H9 (cell line): ENCODE data around the gene ALDH1B1. TPM values are rescaled to one million over a fixed set of nuclear protein-coding genes. Genes with fewer than 3 reads are reported as not detected.

Experiments
- DNase-seq: peaks from one replicate; pipeline ENCODE4 v3.0.0-alpha.2; 2017
- H2AFZ ChIP-seq: one replicate; pipeline ENCODE4 v1.6.1; 2013; ENCODE audit warnings: mild to moderate bottlenecking, low read length, control low read depth, moderate library complexity
- H2AK5ac ChIP-seq: 2 replicates; pipeline ENCODE4 v1.6.1; 2013; ENCODE audit warnings: low read length, control low read depth, mixed read lengths; ENCODE audit not compliant: insufficient read length
- H2BK120ac ChIP-seq: one replicate; pipeline ENCODE4 v1.6.1; 2013; ENCODE audit warnings: low read depth, mild to moderate bottlenecking, low read length, control low read depth, inconsistent platforms; ENCODE audit not compliant: poor library complexity, severe bottlenecking
- H2BK12ac ChIP-seq: 2 replicates; pipeline ENCODE4 v1.6.1; 2013; ENCODE audit warnings: low read length, control low read depth, mixed read lengths, low read depth; ENCODE audit not compliant: insufficient read length
- H2BK15ac ChIP-seq: 2 replicates; pipeline ENCODE4 v1.6.1; 2013; ENCODE audit warnings: low read depth, low read length, control low read depth
- H2BK20ac ChIP-seq: one replicate; pipeline ENCODE4 v1.6.1; 2013; ENCODE audit warnings: low read depth, mild to moderate bottlenecking, low read length, control low read depth, inconsistent platforms; ENCODE audit not compliant: poor library complexity, severe bottlenecking
- H2BK5ac ChIP-seq: 2 replicates; pipeline ENCODE4 v1.6.1; 2013; ENCODE audit warnings: low read length, control low read depth, mixed read lengths; ENCODE audit not compliant: insufficient read length
- H3K14ac ChIP-seq: 2 replicates; pipeline ENCODE4 v1.6.1; 2013; ENCODE audit warnings: low read length, control low read depth; ENCODE audit not compliant: insufficient read depth
- H3K18ac ChIP-seq: 2 replicates; pipeline ENCODE4 v1.6.1; 2013; ENCODE audit warnings: low read depth, mild to moderate bottlenecking, mixed read lengths, low read length, control low read depth; ENCODE audit not compliant: insufficient read length
- H3K23ac ChIP-seq: 2 replicates; pipeline ENCODE4 v1.6.1; 2013; ENCODE audit warnings: low read length, control low read depth, mixed read lengths, low read depth; ENCODE audit not compliant: insufficient read length
- H3K23me2 ChIP-seq: 2 replicates; pipeline ENCODE4 v1.6.1; 2013; ENCODE audit warnings: low read depth, mild to moderate bottlenecking, mixed read lengths, low read length, control low read depth; ENCODE audit not compliant: insufficient read length, poor library complexity, severe bottlenecking
- H3K27ac ChIP-seq: 2 replicates; pipeline ENCODE4 v1.5.1; 2013; ENCODE audit warnings: low read length, control low read depth, mixed read lengths, low read depth; ENCODE audit not compliant: insufficient read length
- H3K27me3 ChIP-seq: 2 replicates; pipeline ENCODE4 v1.6.1; 2013; ENCODE audit warnings: low read length, control low read depth, inconsistent platforms; ENCODE audit not compliant: insufficient read depth
- H3K4ac ChIP-seq: 2 replicates; pipeline ENCODE4 v1.6.1; 2013; ENCODE audit warnings: low read depth, mild to moderate bottlenecking, control low read depth, inconsistent platforms, low read length, moderate library complexity
- H3K4me1 ChIP-seq: 2 replicates; pipeline ENCODE4 v1.6.1; 2013; ENCODE audit warnings: low read length, control low read depth, inconsistent platforms; ENCODE audit not compliant: insufficient read depth
- H3K4me2 ChIP-seq: 2 replicates; pipeline ENCODE4 v1.6.1; 2013; ENCODE audit warnings: low read length, control low read depth, mixed read lengths; ENCODE audit not compliant: insufficient read length, insufficient read depth
- H3K56ac ChIP-seq: 2 replicates; pipeline ENCODE4 v1.6.1; 2013; ENCODE audit warnings: low read depth, mild to moderate bottlenecking, mixed read lengths, low read length, control low read depth; ENCODE audit not compliant: insufficient read length
- H3K79me1 ChIP-seq: 2 replicates; pipeline ENCODE4 v1.6.1; 2013; ENCODE audit warnings: low read depth, mild to moderate bottlenecking, moderate library complexity, low read length, control low read depth, inconsistent platforms; ENCODE audit not compliant: insufficient read depth, poor library complexity, severe bottlenecking
- H3K79me2 ChIP-seq: 2 replicates; pipeline ENCODE4 v1.6.1; 2013; ENCODE audit warnings: low read length, control low read depth, inconsistent platforms; ENCODE audit not compliant: insufficient read depth
- H3K9ac ChIP-seq: 2 replicates; pipeline ENCODE4 v1.6.1; 2013; ENCODE audit warnings: low read length, control low read depth, mixed read lengths; ENCODE audit not compliant: insufficient read length; ENCODE audit errors: extremely low read depth
- H3K9me3 ChIP-seq: one replicate; pipeline ENCODE4 v1.6.1; 2013; ENCODE audit warnings: low read depth, low read length, inconsistent platforms; ENCODE audit not compliant: control insufficient read depth
- H3T11ph ChIP-seq: one replicate; pipeline ENCODE4 v1.6.1; 2013; ENCODE audit warnings: mild to moderate bottlenecking, low read length, control low read depth, inconsistent platforms
- H4K20me1 ChIP-seq: one replicate; pipeline ENCODE4 v1.6.1; 2013; ENCODE audit not compliant: control insufficient read depth, insufficient read length, insufficient read depth
- H4K5ac ChIP-seq: 2 replicates; pipeline ENCODE4 v1.6.1; 2013; ENCODE audit warnings: low read depth, mild to moderate bottlenecking, mixed read lengths, low read length, control low read depth; ENCODE audit not compliant: insufficient read length
- H4K8ac ChIP-seq: replicated peaks from 2 replicates; pipeline ENCODE4 v1.6.1; 2013; ENCODE audit warnings: low read length, control low read depth, mixed read lengths, low read depth; ENCODE audit not compliant: insufficient read length
- H4K91ac ChIP-seq: 2 replicates; pipeline ENCODE4 v1.6.1; 2013; ENCODE audit warnings: low read depth, mild to moderate bottlenecking, moderate library complexity, mixed read lengths, low read length, control low read depth; ENCODE audit not compliant: insufficient read length
- H3K27ac Mint-ChIP-seq, 3 experiments: 2 replicates in 2 of 3; 3 replicates in 1 of 3; pipeline ENCODE4 v1.8.0; 2020 to 2021; ENCODE audit warnings: mixed read lengths in 3 of 3, mild to moderate bottlenecking in 1 of 3, moderate library complexity in 1 of 3
- H3K27me3 Mint-ChIP-seq: 2 replicates; pipeline ENCODE4 v1.8.0; 2021; ENCODE audit warnings: low read depth, mild to moderate bottlenecking, moderate library complexity, mixed read lengths
- H3K36me3 Mint-ChIP-seq, 3 experiments: 2 replicates in 2 of 3; 3 replicates in 1 of 3; pipeline ENCODE4 v1.8.0; 2020 to 2021; ENCODE audit warnings: low read depth in 3 of 3, mixed read lengths in 3 of 3; ENCODE audit not compliant: insufficient read depth in 1 of 3
- H3K4me1 Mint-ChIP-seq, 2 experiments: 2 replicates each; pipeline ENCODE4 v1.8.0; 2020; ENCODE audit warnings: mixed read lengths in 2 of 2
- H3K4me3 Mint-ChIP-seq, 2 experiments: 2 replicates in 1 of 2; 3 replicates in 1 of 2; pipeline ENCODE4 v1.8.0; 2020 to 2021; ENCODE audit warnings: mild to moderate bottlenecking in 2 of 2, mixed read lengths in 2 of 2, moderate library complexity in 1 of 2
- H3K9me3 Mint-ChIP-seq, 2 experiments: 2 replicates in 1 of 2; 3 replicates in 1 of 2; pipeline ENCODE4 v1.8.0; 2020; ENCODE audit warnings: mild to moderate bottlenecking in 2 of 2, mixed read lengths in 2 of 2, moderate library complexity in 1 of 2
- whole genome bisulfite sequencing: extraction: QIAGEN DNeasy Blood & Tissue Kit; methylation state at CpG from one replicate; pipeline ENCODE4 v1.1.7; 2013; ENCODE audit warnings: missing lambda C conversion rate, low lambda C conversion rate, mixed read lengths; ENCODE audit not compliant: insufficient read length; ENCODE audit errors: extremely low coverage; 5-methylcytosine and 5-hydroxymethylcytosine counted together
- total RNA-seq: library from RNA; stranded (reverse); gene quantifications from 2 replicates; pipeline ENCODE4 v1.2.1, GENCODE V29; 2021
- TF ChIP-seq, protein P1 (sequence below): fragments of 200-600 bp; sonication (generic); conservative IDR thresholded peaks from 3 replicates; pipeline ENCODE4 v1.8.0; 2021; ENCODE audit warnings: antibody characterized with exemption, mild to moderate bottlenecking

Gene ALDH1B1
- total RNA-seq, 1 experiment from 2014 or later: 49.6 TPM

DNA sequence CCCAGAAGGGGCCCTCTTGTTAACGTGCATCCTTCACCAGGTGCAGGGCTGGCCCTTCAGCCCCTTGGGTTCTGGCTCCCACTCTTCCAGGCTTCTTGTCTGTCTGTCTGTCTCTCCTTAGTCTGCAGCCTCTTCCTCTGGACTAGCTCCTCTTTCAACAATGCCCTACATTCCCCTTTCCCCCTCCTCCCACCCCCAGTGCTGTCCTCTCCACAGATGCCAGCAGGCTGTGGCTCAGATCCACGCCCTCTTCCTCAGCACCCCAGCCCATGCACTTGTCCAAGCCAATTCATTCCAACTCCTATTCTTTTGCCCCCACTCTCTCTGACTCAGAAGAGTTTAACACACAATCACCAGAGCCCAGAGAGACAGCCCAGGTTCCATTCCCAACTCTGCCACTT, 45.2 kb upstream of the ALDH1B1 start:
- H4K91ac ChIP-seq: no peak overlapping the region
- H3K56ac ChIP-seq: no peak overlapping the region
- H3K79me2 ChIP-seq: no peaks in the 10 kb centered on the region
- H3K9me3 ChIP-seq: no peaks in the 10 kb centered on the region
- no peak overlapping the region for H3K4me3 Mint-ChIP-seq
- no peaks in the 10 kb centered on the region for H3K27me3 ChIP-seq
- no CpG with 5 or more reads among the region's 2 CpGs for WGBS
- no peak overlapping the region for H2BK20ac ChIP-seq
- H2BK15ac ChIP-seq: no peak overlapping the region
- H3K18ac ChIP-seq: no peak overlapping the region
- no peak overlapping the region for H2BK5ac ChIP-seq
- no peak overlapping the region for H2BK120ac ChIP-seq
- no peaks in the 10 kb centered on the region for H3K79me1 ChIP-seq
- no peak overlapping the region for H2AFZ ChIP-seq
- H3K4me2 ChIP-seq: no peak overlapping the region
- H2BK12ac ChIP-seq: no peak overlapping the region
- H3K4me1 ChIP-seq: no peaks in the 10 kb centered on the region
- H3K23me2 ChIP-seq: no peaks in the 10 kb centered on the region
- no peak overlapping the region for H3K14ac ChIP-seq
- no peak overlapping the region for H3K27ac ChIP-seq
- no peak overlapping the region for H3K23ac ChIP-seq
- H3K27ac Mint-ChIP-seq: peak overlapping the region in 1 of 3 experiments; percentile 91; a peak in 2 of 7 replicates
- H3K9ac ChIP-seq: no peak overlapping the region
- H4K5ac ChIP-seq: no peak overlapping the region
- H2AK5ac ChIP-seq: no peak overlapping the region
- no peaks in the 10 kb centered on the region for H4K20me1 ChIP-seq
- DNase-seq: peak; percentile 10
- no peak overlapping the region for H4K8ac ChIP-seq
- peaks cover 86% of the 10 kb centered on the region for H3K27me3 Mint-ChIP-seq
- peaks cover 39 to 57% of the 10 kb centered on the region in 2 experiments for H3K4me1 Mint-ChIP-seq
- H3T11ph ChIP-seq: no peak overlapping the region
- peaks cover 0 to 2% (median 0%) of the 10 kb centered on the region in 3 experiments; a peak in 1 of 7 replicates for H3K36me3 Mint-ChIP-seq
- TF ChIP-seq, protein P1, sequence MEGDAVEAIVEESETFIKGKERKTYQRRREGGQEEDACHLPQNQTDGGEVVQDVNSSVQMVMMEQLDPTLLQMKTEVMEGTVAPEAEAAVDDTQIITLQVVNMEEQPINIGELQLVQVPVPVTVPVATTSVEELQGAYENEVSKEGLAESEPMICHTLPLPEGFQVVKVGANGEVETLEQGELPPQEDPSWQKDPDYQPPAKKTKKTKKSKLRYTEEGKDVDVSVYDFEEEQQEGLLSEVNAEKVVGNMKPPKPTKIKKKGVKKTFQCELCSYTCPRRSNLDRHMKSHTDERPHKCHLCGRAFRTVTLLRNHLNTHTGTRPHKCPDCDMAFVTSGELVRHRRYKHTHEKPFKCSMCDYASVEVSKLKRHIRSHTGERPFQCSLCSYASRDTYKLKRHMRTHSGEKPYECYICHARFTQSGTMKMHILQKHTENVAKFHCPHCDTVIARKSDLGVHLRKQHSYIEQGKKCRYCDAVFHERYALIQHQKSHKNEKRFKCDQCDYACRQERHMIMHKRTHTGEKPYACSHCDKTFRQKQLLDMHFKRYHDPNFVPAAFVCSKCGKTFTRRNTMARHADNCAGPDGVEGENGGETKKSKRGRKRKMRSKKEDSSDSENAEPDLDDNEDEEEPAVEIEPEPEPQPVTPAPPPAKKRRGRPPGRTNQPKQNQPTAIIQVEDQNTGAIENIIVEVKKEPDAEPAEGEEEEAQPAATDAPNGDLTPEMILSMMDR: no peak
- H3K9me3 Mint-ChIP-seq: no peaks in the 10 kb centered on the region; a peak in 2 of 5 replicates
- H3K4ac ChIP-seq: no peak overlapping the region
